NOMO-1 treated with dmso at 0.1 percent for 144 hours (cell line): ENCODE measurements around the gene DGAT2.

Source experiments
- DNase-seq: peaks from one replicate; lab custom pipeline; 2025; ENCODE audit not compliant: unreplicated experiment; lab: John Stamatoyannopoulos, UW

DGAT2 gene

DNA sequence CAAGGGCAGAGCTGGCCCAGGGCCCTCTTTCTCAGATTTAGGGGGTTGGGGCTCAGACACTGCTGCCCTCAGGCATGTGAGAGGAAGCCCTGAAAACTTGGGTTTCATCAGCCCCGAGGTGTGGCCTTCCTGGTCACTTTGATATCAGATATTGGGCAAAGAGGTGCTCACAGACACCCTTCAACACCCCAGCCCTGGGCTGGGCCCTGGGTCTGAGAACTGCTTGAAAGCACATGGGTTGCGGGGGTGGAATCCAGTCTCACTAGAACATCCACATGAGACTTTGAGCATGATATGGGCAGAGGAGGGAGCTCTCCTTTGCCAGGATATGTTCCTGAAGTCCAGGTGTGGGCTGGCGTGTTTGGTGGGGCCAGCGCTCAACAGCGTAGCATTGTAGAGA, 10.4 kb downstream of the DGAT2 start:
- no peak for DNase-seq

DNA sequence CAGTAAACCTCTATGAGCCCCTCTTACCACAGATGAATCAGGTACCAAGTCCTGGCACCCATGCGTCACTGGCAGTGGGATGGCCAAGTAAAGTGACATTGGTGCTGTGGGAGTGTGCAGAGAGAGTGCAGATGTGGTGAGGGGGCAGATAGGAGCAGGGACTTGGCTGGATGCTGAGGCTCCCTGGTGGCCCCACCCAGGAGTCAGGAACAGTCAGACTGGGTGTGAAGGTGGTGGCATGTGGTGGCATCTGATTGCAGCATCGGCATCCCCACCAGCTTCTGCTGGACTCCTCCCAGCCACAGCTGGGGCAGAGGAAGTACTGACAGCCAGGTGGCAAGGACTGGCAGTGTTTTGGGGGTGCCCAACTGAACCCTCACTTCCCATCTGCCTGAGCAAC, 11.4 kb downstream of the DGAT2 start:
- DNase-seq: no peak

GRCh38 chr11:75780888-75781287, 12.3 kb downstream of the DGAT2 start:
- DNase-seq: no peak

DNA sequence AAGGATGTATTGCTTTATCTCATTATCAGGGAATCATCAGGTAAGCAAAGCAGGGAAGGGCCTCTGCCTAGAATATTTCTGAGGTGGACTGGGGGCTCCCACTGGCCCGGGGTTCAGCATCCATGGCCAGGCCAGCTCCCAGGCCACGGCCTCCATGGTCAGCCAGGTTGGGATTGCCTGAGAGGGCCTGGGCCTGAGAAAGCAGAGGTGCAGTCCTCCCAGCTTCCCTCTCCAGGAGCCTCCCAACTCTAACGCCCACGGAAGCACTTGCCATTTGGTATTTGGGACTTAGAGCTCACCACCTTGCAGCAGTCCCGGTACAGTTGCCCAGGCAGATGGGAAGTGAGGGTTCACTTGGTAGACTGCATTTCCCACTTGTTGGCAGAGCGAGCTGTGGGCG, 12.7 kb downstream of the DGAT2 start:
- DNase-seq: no peak

DNA sequence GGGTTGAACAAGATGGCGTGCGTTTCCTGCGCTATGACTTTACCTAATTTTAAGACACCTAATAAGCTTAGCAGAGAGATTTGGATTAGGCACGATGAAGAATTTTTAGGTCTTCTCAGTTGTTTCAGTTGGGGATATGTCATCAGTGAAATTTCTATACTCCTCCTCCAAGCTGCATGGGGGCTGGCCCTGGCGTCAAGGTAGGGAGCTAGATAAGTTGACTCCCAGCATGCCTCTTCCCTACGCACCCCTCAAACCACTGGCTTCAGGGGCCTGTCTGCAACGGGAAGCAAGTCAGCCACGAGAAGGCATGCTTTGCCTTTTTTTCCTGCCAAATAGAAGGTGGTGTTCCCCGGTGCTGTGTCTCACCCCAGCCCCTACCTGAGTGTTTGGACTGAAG, 13.3 kb downstream of the DGAT2 start:
- no peak for DNase-seq

DNA sequence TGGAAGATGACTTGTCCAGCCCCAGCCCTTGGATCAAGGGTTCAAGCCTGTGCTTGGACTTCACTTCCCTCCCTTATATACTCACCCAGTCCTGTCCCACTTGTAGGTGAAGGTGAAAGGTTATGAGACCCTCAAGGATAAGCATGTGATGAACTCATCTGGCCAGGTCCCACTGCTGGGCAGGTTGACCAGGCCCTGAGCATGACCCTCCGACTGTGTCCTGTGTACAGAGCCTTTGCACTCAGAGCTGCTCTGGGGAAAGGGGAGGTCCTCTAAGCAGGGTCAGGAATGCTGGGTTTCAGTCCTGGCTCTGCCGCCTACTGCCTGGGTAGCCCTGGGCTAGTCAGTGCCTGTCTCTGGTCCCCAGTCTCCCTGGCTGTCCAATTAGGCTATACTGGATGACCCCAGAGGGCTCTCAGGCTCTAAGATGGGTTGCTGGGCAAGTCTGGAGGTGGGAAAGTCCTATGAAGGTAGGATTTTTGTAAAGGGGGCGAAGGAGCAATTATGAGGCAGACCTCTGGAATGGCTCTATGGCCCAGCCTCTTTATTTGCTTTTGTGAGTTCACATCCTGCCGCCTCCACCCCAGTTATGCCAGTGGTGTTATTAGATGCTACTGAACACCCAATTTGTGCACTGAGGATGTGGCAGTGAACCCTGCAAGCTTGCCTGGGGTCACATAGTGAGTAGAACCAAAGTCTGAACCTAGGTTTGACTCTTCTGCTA, 14.1 kb downstream of the DGAT2 start:
- DNase-seq: no peak

DNA sequence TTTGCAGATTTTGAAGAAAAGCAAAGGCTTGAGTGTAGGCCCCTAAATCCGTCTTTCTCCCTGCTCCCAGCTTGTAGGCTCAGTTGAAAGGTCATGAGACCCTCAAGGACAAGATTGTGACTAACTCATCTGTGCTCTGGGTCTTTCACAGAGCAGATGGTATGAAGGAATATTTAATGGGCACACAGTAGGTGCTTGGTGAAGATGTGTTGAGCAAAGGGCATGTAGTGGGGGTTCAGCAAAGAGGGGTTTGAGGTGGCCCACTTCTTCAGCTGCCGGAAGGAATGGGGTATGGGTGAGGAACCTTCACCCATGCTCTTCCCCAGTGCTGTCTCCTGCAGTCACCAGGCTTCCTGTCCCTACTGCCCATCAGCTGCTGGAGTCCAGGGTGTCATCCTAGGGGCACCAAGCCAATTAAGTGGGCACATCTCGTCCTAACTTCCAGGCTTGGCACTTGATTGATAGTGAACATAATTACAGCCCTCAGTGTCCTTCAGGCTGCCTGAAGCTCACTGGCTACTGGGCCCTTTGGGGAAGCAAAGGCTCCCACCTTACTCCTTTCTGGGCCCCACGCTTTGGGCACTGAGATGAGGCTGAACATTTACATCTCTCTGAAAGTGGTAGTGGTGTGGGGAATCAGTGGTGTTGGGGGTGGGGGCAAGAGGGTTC, 15.0 kb downstream of the DGAT2 start:
- no peak for DNase-seq

- DNase-seq: no peak
These were observed 15.5 kb downstream of the DGAT2 start for GRCh38 chr11:75784085-75784478.

DNA sequence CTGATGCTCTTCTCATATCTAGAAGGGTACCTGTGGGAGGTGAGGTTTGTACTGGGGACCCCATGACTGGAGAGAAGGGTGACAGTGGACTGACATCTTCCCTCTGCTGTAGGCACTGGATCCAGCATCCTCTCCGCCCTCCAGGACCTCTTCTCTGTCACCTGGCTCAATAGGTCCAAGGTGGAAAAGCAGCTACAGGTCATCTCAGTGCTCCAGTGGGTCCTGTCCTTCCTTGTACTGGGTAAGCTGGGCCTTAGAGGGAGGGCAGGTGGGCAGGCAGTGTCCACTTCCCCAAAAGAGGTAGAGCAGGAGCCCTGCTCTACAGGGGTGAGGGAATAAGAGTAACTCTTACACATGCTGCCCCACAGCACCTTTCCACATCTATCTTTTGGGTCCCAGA, 15.9 kb downstream of the DGAT2 start:
- no peak for DNase-seq

GRCh38 chr11:75785187-75785586, 16.6 kb downstream of the DGAT2 start:
- DNase-seq: no peak

DNA sequence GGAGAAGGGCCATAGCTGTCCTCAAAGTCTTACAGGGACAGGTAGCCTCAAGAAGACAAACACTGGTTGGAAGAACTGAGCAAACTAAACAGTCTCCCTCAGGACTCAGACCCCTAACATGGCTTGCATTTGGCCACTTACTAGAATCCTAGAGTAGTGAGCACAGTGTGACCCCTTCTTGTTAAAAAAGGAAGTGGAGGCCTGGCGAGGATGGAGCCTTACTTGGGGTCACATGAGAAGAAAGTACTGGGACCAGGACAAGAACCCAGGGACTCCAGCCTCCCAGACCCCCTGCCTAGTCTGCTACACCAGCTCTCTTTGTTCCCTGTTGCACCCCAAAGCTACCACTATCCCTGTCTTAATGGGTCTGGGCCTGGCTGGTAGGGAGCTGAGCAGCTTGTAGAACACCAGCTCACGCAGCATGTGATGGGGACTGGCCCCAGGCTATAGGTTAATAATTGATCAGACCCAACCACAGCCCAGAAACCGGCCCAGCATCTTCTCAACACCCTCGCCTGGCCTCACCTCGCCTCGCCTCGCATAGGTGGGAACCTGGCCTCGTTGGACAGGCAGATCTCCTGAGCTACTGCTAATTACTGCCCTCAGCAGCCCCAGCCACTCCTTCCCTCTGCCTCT, 17.6 kb downstream of the DGAT2 start:
- DNase-seq: no peak

GRCh38 chr11:75789521-75789920, 20.9 kb downstream of the DGAT2 start:
- no peak for DNase-seq

- no peak for DNase-seq
These were observed 22.4 kb downstream of the DGAT2 start for GRCh38 chr11:75790986-75791385.

GRCh38 chr11:75792127-75792731, 23.7 kb downstream of the DGAT2 start:
- no peak for DNase-seq

GRCh38 chr11:75792997-75793800, 24.6 kb downstream of the DGAT2 start:
- DNase-seq: no peak

- no peak for DNase-seq
These were observed 25.4 kb downstream of the DGAT2 start for GRCh38 chr11:75793966-75794365.

DNA sequence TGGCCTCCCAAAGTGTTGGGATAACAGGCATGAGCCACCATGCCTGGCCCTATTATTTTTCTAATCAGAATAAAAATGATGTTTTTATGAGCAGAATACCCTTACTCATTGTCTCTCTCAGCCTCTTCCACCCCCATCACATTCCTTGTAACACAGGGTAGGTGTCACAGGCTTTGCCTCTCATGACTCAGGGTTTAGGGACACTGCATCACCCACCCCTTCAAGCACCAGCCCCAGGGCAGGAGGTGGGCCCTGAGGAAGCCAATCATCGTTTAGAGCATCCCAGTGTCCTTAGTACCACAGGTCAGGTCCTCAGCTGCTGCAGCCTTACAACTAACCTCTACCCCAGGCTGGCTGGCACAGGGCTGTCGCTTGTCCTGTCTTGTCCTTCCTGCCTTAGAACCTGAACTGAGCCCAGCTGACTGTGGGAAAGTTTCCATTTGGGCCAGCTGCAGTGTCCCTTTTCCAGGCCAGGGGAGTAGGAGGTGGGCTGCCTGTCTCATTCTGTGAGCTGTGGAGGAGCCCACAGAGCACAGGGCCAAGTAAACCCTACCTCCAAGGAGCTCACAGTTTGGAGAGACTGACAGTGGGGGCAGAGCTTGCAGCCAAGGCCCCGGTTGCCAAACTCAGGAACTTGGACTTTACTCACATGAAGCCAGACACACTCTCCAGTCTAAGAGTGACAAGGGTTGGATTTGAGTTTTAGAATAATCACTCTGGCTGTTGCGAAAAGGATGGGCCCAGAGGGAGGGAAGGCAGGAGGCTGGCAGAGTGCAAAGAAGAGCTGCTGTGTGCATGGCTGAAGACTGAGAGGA, 26.9 kb downstream of the DGAT2 start:
- DNase-seq: no peak

DNA sequence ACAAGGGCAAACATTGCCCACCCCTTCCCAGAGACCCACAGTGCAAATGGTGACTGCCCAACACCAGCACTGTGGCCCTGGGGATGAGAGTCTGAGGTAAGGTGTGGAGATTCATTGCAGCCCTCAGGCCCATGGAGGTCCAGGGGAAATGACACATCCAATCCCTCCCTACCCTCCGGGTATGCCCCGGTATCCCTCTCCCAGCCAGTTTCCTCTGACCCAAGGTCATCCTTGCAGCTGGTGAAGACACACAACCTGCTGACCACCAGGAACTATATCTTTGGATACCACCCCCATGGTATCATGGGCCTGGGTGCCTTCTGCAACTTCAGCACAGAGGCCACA, 27.5 kb downstream of the DGAT2 start:
- no peak for DNase-seq

DNA sequence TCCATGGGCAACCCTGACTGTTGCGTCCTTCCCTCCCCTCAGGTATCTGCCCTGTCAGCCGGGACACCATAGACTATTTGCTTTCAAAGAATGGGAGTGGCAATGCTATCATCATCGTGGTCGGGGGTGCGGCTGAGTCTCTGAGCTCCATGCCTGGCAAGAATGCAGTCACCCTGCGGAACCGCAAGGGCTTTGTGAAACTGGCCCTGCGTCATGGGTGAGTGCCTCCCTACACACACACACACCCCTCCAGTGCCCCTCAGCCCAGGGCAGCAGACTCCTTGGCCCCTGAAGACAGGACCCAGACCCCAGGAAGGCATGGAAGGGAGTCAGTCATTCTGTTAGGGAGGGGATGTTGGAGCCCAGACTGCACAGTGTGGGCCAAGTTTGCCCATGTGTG, 28.5 kb downstream of the DGAT2 start:
- DNase-seq: no peak

DNA sequence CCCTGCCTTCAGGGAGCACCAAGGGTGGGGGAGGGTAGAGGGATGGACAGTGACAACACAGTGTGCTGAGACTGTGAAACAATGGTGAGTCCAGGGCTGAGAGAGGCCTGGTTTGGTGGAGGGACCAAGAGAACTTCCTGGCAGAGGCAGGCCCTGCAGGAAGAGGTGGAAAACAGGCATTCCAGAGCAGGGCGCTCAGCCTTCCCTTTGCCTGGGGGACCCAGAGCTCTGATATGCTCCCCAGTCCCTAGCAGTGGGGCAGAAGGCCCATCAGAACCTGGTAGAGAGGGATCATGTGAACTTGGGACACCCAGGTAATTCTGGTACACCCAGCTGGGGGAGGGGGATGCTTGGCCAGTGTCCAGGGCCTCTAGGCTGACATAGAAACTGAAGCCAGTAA, 29.2 kb downstream of the DGAT2 start:
- no peak for DNase-seq
